ENCODE data around the gene ENAH.

GRCh38 chr1:225458222-225458631 is 194.7 kb downstream of the ENAH start:
- TF ChIP-seq YY1 (IDR thresholded peaks at IDR 0.05; ENCODE audit: low read depth) (no peak), TAF1 (IDR thresholded peaks at IDR 0.05; ENCODE audit: low read depth) (no peak), NFIC (IDR thresholded peaks at IDR 0.05) (no peak), TCF12 (IDR thresholded peaks at IDR 0.05; ENCODE audit: low read depth) (no peak), CREB1 (IDR thresholded peaks at IDR 0.05; ENCODE audit: low read depth) (no peak)
- TF ChIP-seq, protein P1, sequence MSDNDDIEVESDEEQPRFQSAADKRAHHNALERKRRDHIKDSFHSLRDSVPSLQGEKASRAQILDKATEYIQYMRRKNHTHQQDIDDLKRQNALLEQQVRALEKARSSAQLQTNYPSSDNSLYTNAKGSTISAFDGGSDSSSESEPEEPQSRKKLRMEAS (IDR thresholded peaks at IDR 0.05) = no peak

Data from Ishikawa (cell line).